Nephron (organoid): ENCODE measurements around the gene NFAT5.

Experiments used
- H3K27ac Mint-ChIP-seq, 3 experiments: 2 replicates each; pipeline ENCODE4 v1.8.0; 2020; ENCODE audit warnings: mixed read lengths in 3 of 3, mild to moderate bottlenecking in 2 of 3, moderate library complexity in 1 of 3
- H3K27me3 Mint-ChIP-seq: 2 replicates; pipeline ENCODE4 v1.8.0; 2021; ENCODE audit warnings: low read depth, mild to moderate bottlenecking, moderate library complexity, mixed read lengths
- H3K36me3 Mint-ChIP-seq: 2 replicates; pipeline ENCODE4 v1.8.0; 2020; ENCODE audit warnings: low read depth, mixed read lengths
- H3K4me1 Mint-ChIP-seq: 2 replicates; pipeline ENCODE4 v1.8.0; 2020; ENCODE audit warnings: mixed read lengths
- H3K4me3 Mint-ChIP-seq, 3 experiments: 2 replicates each; pipeline ENCODE4 v1.8.0; 2020; ENCODE audit warnings: mild to moderate bottlenecking in 3 of 3, mixed read lengths in 3 of 3, moderate library complexity in 2 of 3
- H3K9me3 Mint-ChIP-seq: 2 replicates; pipeline ENCODE4 v1.8.0; 2020; ENCODE audit warnings: mixed read lengths
- CTCF ChIP-seq, 3 experiments: fragments of 200-600 bp; sonication (generic); IDR thresholded peaks; one replicate each; pipeline ENCODE4 v1.5.0; 2021; ENCODE audit warnings: antibody characterized with exemption in 3 of 3; ENCODE audit not compliant: unreplicated experiment in 3 of 3

NFAT5 gene

GRCh38 chr16:69610356-69610755 is 44.6 kb downstream of the NFAT5 start:
- Mint-ChIP-seq H3K9me3 (no peaks in the 10 kb centered on the region), H3K4me3 (no peak overlapping the region), H3K4me1 (peaks cover 32% of the 10 kb centered on the region), H3K27me3 (no peaks in the 10 kb centered on the region), H3K27ac (peak overlapping the region in 2 of 3 experiments; percentile 5 to 34), H3K36me3 (peaks cover 13% of the 10 kb centered on the region)
- no peak for TF ChIP-seq CTCF (IDR thresholded peaks at IDR 0.05; ENCODE audit: unreplicated experiment in 3 of 3)

- TF ChIP-seq CTCF (IDR thresholded peaks at IDR 0.05; ENCODE audit: unreplicated experiment in 3 of 3): no peak
These were observed 45.4 kb downstream of the NFAT5 start for GRCh38 chr16:69611103-69611640.

GRCh38 chr16:69613378-69614154 is 47.8 kb downstream of the NFAT5 start:
- Mint-ChIP-seq H3K4me3 (no peak overlapping the region), H3K27ac (peak overlapping the region; percentile 4 to 44 (median 10)), H3K4me1 (peaks cover 37% of the 10 kb centered on the region), H3K27me3 (no peaks in the 10 kb centered on the region), H3K36me3 (peaks cover 9% of the 10 kb centered on the region), H3K9me3 (no peaks in the 10 kb centered on the region)
- no peak for TF ChIP-seq CTCF (IDR thresholded peaks at IDR 0.05; ENCODE audit: unreplicated experiment in 3 of 3)

More at GRCh38 chr16:69611103-69611640, 45.4 kb downstream of the NFAT5 start:
- no peak overlapping the region for H3K4me3 Mint-ChIP-seq
- H3K4me1 Mint-ChIP-seq: peaks cover 32% of the 10 kb centered on the region
- peaks cover 14% of the 10 kb centered on the region for H3K36me3 Mint-ChIP-seq
- H3K9me3 Mint-ChIP-seq: no peaks in the 10 kb centered on the region
- H3K27me3 Mint-ChIP-seq: no peaks in the 10 kb centered on the region
- peak overlapping the region in 1 of 3 experiments; percentile 34 for H3K27ac Mint-ChIP-seq

GRCh38 chr16:69615528-69615927 is 49.8 kb downstream of the NFAT5 start:
- Mint-ChIP-seq H3K4me3 (no peak overlapping the region), H3K9me3 (no peaks in the 10 kb centered on the region), H3K27me3 (no peaks in the 10 kb centered on the region), H3K4me1 (peaks cover 41% of the 10 kb centered on the region), H3K36me3 (peaks cover 9% of the 10 kb centered on the region), H3K27ac (no peak overlapping the region)
- TF ChIP-seq CTCF (IDR thresholded peaks at IDR 0.05; ENCODE audit: unreplicated experiment in 3 of 3): no peak

- Mint-ChIP-seq H3K4me1 (peaks cover 40% of the 10 kb centered on the region), H3K36me3 (peaks cover 9% of the 10 kb centered on the region), H3K27me3 (no peaks in the 10 kb centered on the region), H3K4me3 (no peak overlapping the region), H3K9me3 (no peaks in the 10 kb centered on the region), H3K27ac (no peak overlapping the region)
- TF ChIP-seq CTCF (IDR thresholded peaks at IDR 0.05; ENCODE audit: unreplicated experiment in 3 of 3): no peak
These were observed 50.3 kb downstream of the NFAT5 start for GRCh38 chr16:69616082-69616481.

- Mint-ChIP-seq H3K27me3 (no peaks in the 10 kb centered on the region), H3K4me3 (no peak overlapping the region)
- no peak for TF ChIP-seq CTCF (IDR thresholded peaks at IDR 0.05; ENCODE audit: unreplicated experiment in 3 of 3)
These were observed 52.5 kb downstream of the NFAT5 start for GRCh38 chr16:69618307-69618706.

More at GRCh38 chr16:69618307-69618706, 52.5 kb downstream of the NFAT5 start:
- H3K27ac Mint-ChIP-seq: no peak overlapping the region
- H3K4me1 Mint-ChIP-seq: peaks cover 35% of the 10 kb centered on the region
- no peaks in the 10 kb centered on the region for H3K9me3 Mint-ChIP-seq
- peaks cover 14% of the 10 kb centered on the region for H3K36me3 Mint-ChIP-seq
